CD4-positive, alpha-beta T cell treated with Interleukin-15 for 4 hours (primary cell): ENCODE results near the gene TRAF3IP3.

Experiments used
- DNase-seq: peaks from one replicate; pipeline ENCODE4 v3.0.0-alpha.2; 2020; ENCODE audit warnings: low spot score

Gene TRAF3IP3

GRCh38 chr1:209829716-209830115, 73.9 kb downstream of the TRAF3IP3 start:
- no peak for DNase-seq

GRCh38 chr1:209830722-209831121, 74.9 kb downstream of the TRAF3IP3 start:
- DNase-seq = no peak

GRCh38 chr1:209831615-209832014, 75.8 kb downstream of the TRAF3IP3 start:
- no peak for DNase-seq
